Airway epithelial cell (primary cell): Measurements from ENCODE around the gene WSCD1. TPM values are rescaled to one million over a fixed set of nuclear protein-coding genes. Genes with fewer than 3 reads are reported as not detected.

Experiments
- total RNA-seq: library from RNA; depleted of rRNA; stranded (reverse); fragments of >200 nt; gene quantifications from 2 replicates; pipeline ENCODE4 v1.2.3, GENCODE V29; 2015

The WSCD1 gene
- not detected in 2 replicates for total RNA-seq

GRCh38 chr17:6069539-6070429 is at the start of gene WSCD1:
TSS of gene WSCD1 (plus strand) at chr17:6070379. CDS start at chr17:6080659, 10,280 bp downstream.

